HepG2 (cell line): Measurements from ENCODE around the gene CNMD. TPM values are rescaled to one million over a fixed set of nuclear protein-coding genes. Genes with fewer than 3 reads are reported as not detected.

Experiments
- ATAC-seq: fragments of 200-7000 bp; cut with Tn5 transposase; 3 replicates; pipeline ENCODE4 v1.9.1; 2020; ENCODE audit warnings: mild to moderate bottlenecking, moderate library complexity
- BruUV-seq: library from RNA; stranded (reverse); fragments of 400-500 nt; replicated peaks from 2 replicates; lab custom pipeline; 2021; lab: Mats Ljungman, UMichigan
- CTCF ChIA-PET: fragments of 300-600 bp; formaldehyde crosslinking; extraction: SDS; loops from one replicate; lab custom pipeline; 2021; ENCODE audit warnings: low total read pairs, inconsistent platforms, low intra/inter-chr PET ratio; lab: Yijun Ruan, JAX
- POLR2A ChIA-PET: fragments of 350-600 bp; sonication (Branson Sonifier 250); formaldehyde crosslinking; loops from one replicate; lab custom pipeline; 2020; ENCODE audit warnings: antibody characterized with exemption, inconsistent platforms; lab: Yijun Ruan, JAX
- DNase-seq: peaks from one replicate; pipeline ENCODE4 v3.0.0-alpha.2; 2015; ENCODE audit warnings: low spot score
- FAIRE-seq: peaks from 3 replicates; lab custom pipeline; 2011; peaks lifted over from hg19 to GRCh38; lab: Jason Lieb, UNC
- H2AFZ ChIP-seq: one replicate; pipeline ENCODE4 v1.6.1; 2011; ENCODE audit warnings: low read length, inconsistent platforms
- H3K27ac ChIP-seq: fragments of 300-600 bp; 3 replicates; pipeline ENCODE4 v1.8.0; 2011; ENCODE audit warnings: mixed run types, mild to moderate bottlenecking, mixed read lengths, low read length, inconsistent platforms; ENCODE audit not compliant: insufficient read depth; ENCODE audit errors: extremely low read length
- H3K27me3 ChIP-seq, 2 experiments: fragments of 200-600 bp in 1 of 2; 2 replicates in 1 of 2; 3 replicates in 1 of 2; pipeline versions ENCODE4 v1.6.0 to v1.8.0; 2011; ENCODE audit warnings: low read length in 2 of 2, mild to moderate bottlenecking in 2 of 2, moderate library complexity in 2 of 2, inconsistent platforms in 1 of 2; ENCODE audit not compliant: insufficient read depth in 2 of 2, control insufficient read depth in 1 of 2
- H3K36me3 ChIP-seq, 2 experiments: fragments of 200-600 bp in 1 of 2; replicated peaks in 1 of 2; 2 replicates in 1 of 2; 3 replicates in 1 of 2; pipeline versions ENCODE4 v1.5.1 to v1.8.0; 2011; ENCODE audit warnings: low read length in 2 of 2, inconsistent platforms in 1 of 2; ENCODE audit not compliant: insufficient read depth in 2 of 2, control insufficient read depth in 1 of 2
- H3K4me1 ChIP-seq: 2 replicates; pipeline ENCODE4 v1.5.1; 2012; ENCODE audit warnings: low read length, inconsistent platforms; ENCODE audit not compliant: insufficient read depth
- H3K4me2 ChIP-seq: 2 replicates; pipeline ENCODE4 v1.6.0; 2011; ENCODE audit warnings: low read depth, low read length, inconsistent platforms
- H3K4me3 ChIP-seq, 3 experiments: fragments of 200-600 bp in 1 of 3; sonication (generic), shearing (Covaris generic) in 1 of 3; replicated peaks in 1 of 3; 2 replicates each; pipeline ENCODE4 v1.5.1; 2011 to 2016; ENCODE audit warnings: low read length in 3 of 3, inconsistent platforms in 2 of 3, low read depth in 2 of 3, mild to moderate bottlenecking in 2 of 3, control low read depth in 1 of 3, mixed read lengths in 1 of 3; ENCODE audit not compliant: insufficient read depth in 1 of 3
- H3K79me2 ChIP-seq: one replicate; pipeline ENCODE4 v1.6.1; 2011; ENCODE audit warnings: low read length, inconsistent platforms; ENCODE audit not compliant: insufficient read depth
- H3K9ac ChIP-seq: 2 replicates; pipeline ENCODE4 v1.6.0; 2011; ENCODE audit warnings: mild to moderate bottlenecking, low read depth, low read length, inconsistent platforms; ENCODE audit not compliant: insufficient read depth
- H3K9me3 ChIP-seq: 2 replicates; pipeline ENCODE4 v1.5.1; 2012; ENCODE audit warnings: mild to moderate bottlenecking, low read length
- H4K20me1 ChIP-seq: 2 replicates; pipeline ENCODE4 v1.6.0; 2011; ENCODE audit warnings: inconsistent platforms, mild to moderate bottlenecking, low read length, moderate library complexity; ENCODE audit not compliant: insufficient read depth
- ARHGAP35 ChIP-seq: sonication (generic); formaldehyde crosslinking; IDR thresholded peaks from 2 replicates; pipeline ENCODE4 v1.9.0; 2022; ENCODE audit warnings: mild to moderate bottlenecking, inconsistent platforms, moderate library complexity, missing genetic modification reagents, borderline replicate concordance
- ATM ChIP-seq: fragments of 450-650 bp; IDR thresholded peaks from 2 replicates; pipeline ENCODE4 v1.7.1; 2017; ENCODE audit warnings: mild to moderate bottlenecking, borderline replicate concordance
- BRF2 ChIP-seq: sonication (generic); formaldehyde crosslinking; IDR thresholded peaks from 2 replicates; pipeline ENCODE4 v1.8.1; 2022; ENCODE audit warnings: mild to moderate bottlenecking, missing genetic modification reagents
- E2F5 ChIP-seq: sonication (generic); formaldehyde crosslinking; conservative IDR thresholded peaks from 2 replicates; pipeline ENCODE4 v1.4.0; 2020; ENCODE audit warnings: missing genetic modification reagents
- NPAS2 ChIP-seq: sonication (generic); formaldehyde crosslinking; IDR thresholded peaks from 2 replicates; pipeline ENCODE4 v1.8.0; 2022; ENCODE audit warnings: mild to moderate bottlenecking, missing genetic modification reagents, borderline replicate concordance
- SNRNP70 ChIP-seq: fragments of 200-400 bp; formaldehyde crosslinking; IDR thresholded peaks from 2 replicates; pipeline ENCODE4 v1.6.1; 2017; ENCODE audit warnings: mild to moderate bottlenecking, low read depth, low read length, moderate library complexity
- WGBS: methylation state at CpG from one replicate; pipeline ENCODE4 v1.1.6; 2017; ENCODE audit warnings: low lambda C conversion rate; 5-methylcytosine and 5-hydroxymethylcytosine counted together
- in situ Hi-C: cut with HindIII; loops from 2 replicates; pipeline ENCODE4 v1.10.0; 2017; ENCODE audit warnings: low pct_unique_long_range_greater_than_20kb; ENCODE audit not compliant: extremely low pct_ligation_motif_present
- intact Hi-C: fragments of 100-400 bp; cut with micrococcal nuclease; formaldehyde crosslinking; loops from one replicate; pipeline ENCODE4 v1.10.0; 2022; ENCODE audit not compliant: unreplicated experiment
- polyA plus RNA-seq, 8 experiments: library from polyadenylated mRNA; depleted of rRNA in 3 of 8; stranded (reverse) in 7 of 8; unstranded in 1 of 8; fragments of >200 nt; fragmentation: Illumina TruSeq in 4 of 8; extraction: Trizol in 4 of 8; gene quantifications; 2 replicates each; pipeline versions ENCODE4 v1.2.1 to v1.2.3, GENCODE V29; 2011 to 2016; ENCODE audit warnings: low read depth in 4 of 8, missing spikeins in 1 of 8, mixed read lengths in 1 of 8; ENCODE audit not compliant: insufficient read depth in 1 of 8
- total RNA-seq, 5 experiments: library from RNA; depleted of rRNA; stranded (reverse); fragments of >200 nt; fragmentation: Illumina TruSeq; extraction: Trizol; gene quantifications; 2 replicates each; pipeline ENCODE4 v1.2.3, GENCODE V29; 2016; ENCODE audit warnings: low read depth in 1 of 5
- TF ChIP-seq, protein P1 (sequence below): sonication (generic); formaldehyde crosslinking; IDR thresholded peaks from 2 replicates; pipeline ENCODE4 v1.8.0; 2022; ENCODE audit warnings: missing genetic modification reagents, mild to moderate bottlenecking, moderate library complexity, borderline replicate concordance
- TF ChIP-seq, protein P2 (sequence below), 2 experiments: fragments of 450-650 bp in 1 of 2; sonication (generic) in 1 of 2; formaldehyde crosslinking; IDR thresholded peaks; 2 replicates each; pipeline versions ENCODE4 v1.5.0 to v1.8.0; 2020 to 2022; ENCODE audit warnings: mild to moderate bottlenecking in 1 of 2, missing genetic modification reagents in 1 of 2
- TF ChIP-seq, protein P3 (sequence below): sonication (generic); formaldehyde crosslinking; IDR thresholded peaks from 2 replicates; pipeline ENCODE4 v1.5.0; 2020; ENCODE audit warnings: missing genetic modification reagents

The CNMD gene
- total and polyA plus RNA-seq, 2 of the 13 experiments (the other 11 are each of a cell fraction or from before 2014, with no cell fraction given): not detected

GRCh38 chr13:52782471-52783448, 43.1 kb upstream of the CNMD start (continued):
- TF ChIP-seq, protein P1, sequence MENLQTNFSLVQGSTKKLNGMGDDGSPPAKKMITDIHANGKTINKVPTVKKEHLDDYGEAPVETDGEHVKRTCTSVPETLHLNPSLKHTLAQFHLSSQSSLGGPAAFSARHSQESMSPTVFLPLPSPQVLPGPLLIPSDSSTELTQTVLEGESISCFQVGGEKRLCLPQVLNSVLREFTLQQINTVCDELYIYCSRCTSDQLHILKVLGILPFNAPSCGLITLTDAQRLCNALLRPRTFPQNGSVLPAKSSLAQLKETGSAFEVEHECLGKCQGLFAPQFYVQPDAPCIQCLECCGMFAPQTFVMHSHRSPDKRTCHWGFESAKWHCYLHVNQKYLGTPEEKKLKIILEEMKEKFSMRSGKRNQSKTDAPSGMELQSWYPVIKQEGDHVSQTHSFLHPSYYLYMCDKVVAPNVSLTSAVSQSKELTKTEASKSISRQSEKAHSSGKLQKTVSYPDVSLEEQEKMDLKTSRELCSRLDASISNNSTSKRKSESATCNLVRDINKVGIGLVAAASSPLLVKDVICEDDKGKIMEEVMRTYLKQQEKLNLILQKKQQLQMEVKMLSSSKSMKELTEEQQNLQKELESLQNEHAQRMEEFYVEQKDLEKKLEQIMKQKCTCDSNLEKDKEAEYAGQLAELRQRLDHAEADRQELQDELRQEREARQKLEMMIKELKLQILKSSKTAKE (CRISPR knock-in tag): no peak

GRCh38 chr13:52780611-52781010, 41.0 kb upstream of the CNMD start:
- 4% methylated on average over 2 of the region's 2 CpGs for WGBS
- no peaks in the 10 kb centered on the region for H3K9me3 ChIP-seq
- H3K27me3 ChIP-seq: peaks cover 0 to 9% of the 10 kb centered on the region in 2 experiments; a peak in 2 of 5 replicates
- no TSS peak for BruUV-seq
- H3K4me1 ChIP-seq: peaks cover 4% of the 10 kb centered on the region; the same call in 1 of the 2 replicates
- no peak overlapping the region for H3K27ac ChIP-seq
- DNase-seq: no peak
- ChIA-PET POLR2A (no interaction called here), CTCF (no interaction called here)
- H3K4me2 ChIP-seq: no peak overlapping the region
- H4K20me1 ChIP-seq: no peaks in the 10 kb centered on the region
- H3K36me3 ChIP-seq: no peaks in the 10 kb centered on the region
- no peak for FAIRE-seq
- ATAC-seq: no peak
- no peak overlapping the region for H3K9ac ChIP-seq
- no peaks in the 10 kb centered on the region for H3K79me2 ChIP-seq
- intact Hi-C loops: no loop called here
- in situ Hi-C loops: no loop called here
- H3K4me3 ChIP-seq: no peak overlapping the region
- H2AFZ ChIP-seq: no peak overlapping the region
- TF ChIP-seq, protein P2, sequence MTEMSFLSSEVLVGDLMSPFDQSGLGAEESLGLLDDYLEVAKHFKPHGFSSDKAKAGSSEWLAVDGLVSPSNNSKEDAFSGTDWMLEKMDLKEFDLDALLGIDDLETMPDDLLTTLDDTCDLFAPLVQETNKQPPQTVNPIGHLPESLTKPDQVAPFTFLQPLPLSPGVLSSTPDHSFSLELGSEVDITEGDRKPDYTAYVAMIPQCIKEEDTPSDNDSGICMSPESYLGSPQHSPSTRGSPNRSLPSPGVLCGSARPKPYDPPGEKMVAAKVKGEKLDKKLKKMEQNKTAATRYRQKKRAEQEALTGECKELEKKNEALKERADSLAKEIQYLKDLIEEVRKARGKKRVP (CRISPR knock-in tag; IDR thresholded peaks at IDR 0.05): no peak
- TF ChIP-seq ATM (no peak), SNRNP70 (no peak), E2F5 (CRISPR knock-in tag) (no peak), NPAS2 (CRISPR knock-in tag) (no peak), ARHGAP35 (CRISPR knock-in tag) (no peak), BRF2 (CRISPR knock-in tag) (no peak)
- TF ChIP-seq, protein P3, sequence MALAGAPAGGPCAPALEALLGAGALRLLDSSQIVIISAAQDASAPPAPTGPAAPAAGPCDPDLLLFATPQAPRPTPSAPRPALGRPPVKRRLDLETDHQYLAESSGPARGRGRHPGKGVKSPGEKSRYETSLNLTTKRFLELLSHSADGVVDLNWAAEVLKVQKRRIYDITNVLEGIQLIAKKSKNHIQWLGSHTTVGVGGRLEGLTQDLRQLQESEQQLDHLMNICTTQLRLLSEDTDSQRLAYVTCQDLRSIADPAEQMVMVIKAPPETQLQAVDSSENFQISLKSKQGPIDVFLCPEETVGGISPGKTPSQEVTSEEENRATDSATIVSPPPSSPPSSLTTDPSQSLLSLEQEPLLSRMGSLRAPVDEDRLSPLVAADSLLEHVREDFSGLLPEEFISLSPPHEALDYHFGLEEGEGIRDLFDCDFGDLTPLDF (CRISPR knock-in tag): no peak
